ENCODE results near the gene CNTD1.
"Not testable (repeated sequence)": the region's sequence is repeated elsewhere in the genome, so short reads cannot be mapped to it uniquely, and the experiment has no call there.

Gene CNTD1

DNA sequence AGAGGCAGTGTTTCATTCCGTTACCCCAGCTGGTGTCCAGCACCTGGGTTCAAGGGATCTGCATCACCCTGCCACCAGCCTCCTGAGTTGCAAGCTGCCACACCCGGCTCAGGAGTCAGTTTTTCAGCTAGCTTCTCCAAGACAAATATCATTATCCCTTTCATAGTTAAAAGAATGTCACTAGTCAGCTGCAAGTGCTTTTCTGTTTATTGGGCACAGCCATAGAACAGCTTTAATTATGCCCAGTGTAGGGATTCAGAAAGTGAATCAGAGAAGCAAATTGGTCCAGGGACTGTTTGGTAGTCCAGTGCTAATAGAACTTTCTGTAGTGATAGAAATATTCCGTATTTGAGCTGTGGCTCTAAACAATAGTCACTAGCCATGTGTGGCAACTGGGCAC lies 49.4 kb downstream of the CNTD1 start:
- DNase-seq = no peak

GRCh38 chr17:42849031-42849430 lies 50.4 kb downstream of the CNTD1 start:
- no peak for DNase-seq

- no peak for DNase-seq
These were observed 51.0 kb downstream of the CNTD1 start for GRCh38 chr17:42849451-42850181.

GRCh38 chr17:42850954-42851353 lies 52.3 kb downstream of the CNTD1 start, which contains the start of gene AOC3:
Gene AOC3 (plus strand): TSS chr17:42851199. CDS start chr17:42851344, 145 bp downstream.
- no peak for DNase-seq

- not testable (repeated sequence) for DNase-seq
These were observed 52.9 kb downstream of the CNTD1 start for GRCh38 chr17:42851371-42852240.

DNA sequence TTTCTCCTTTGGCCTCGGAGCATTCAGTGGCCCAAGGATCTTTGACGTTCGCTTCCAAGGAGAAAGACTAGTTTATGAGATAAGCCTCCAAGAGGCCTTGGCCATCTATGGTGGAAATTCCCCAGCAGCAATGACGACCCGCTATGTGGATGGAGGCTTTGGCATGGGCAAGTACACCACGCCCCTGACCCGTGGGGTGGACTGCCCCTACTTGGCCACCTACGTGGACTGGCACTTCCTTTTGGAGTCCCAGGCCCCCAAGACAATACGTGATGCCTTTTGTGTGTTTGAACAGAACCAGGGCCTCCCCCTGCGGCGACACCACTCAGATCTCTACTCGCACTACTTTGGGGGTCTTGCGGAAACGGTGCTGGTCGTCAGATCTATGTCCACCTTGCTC lies 53.7 kb downstream of the CNTD1 start:
- DNase-seq = no peak

- no peak for DNase-seq
These were observed 54.3 kb downstream of the CNTD1 start for GRCh38 chr17:42853004-42853403.

- DNase-seq = no peak
These were observed 54.9 kb downstream of the CNTD1 start for GRCh38 chr17:42853597-42853967.

DNA sequence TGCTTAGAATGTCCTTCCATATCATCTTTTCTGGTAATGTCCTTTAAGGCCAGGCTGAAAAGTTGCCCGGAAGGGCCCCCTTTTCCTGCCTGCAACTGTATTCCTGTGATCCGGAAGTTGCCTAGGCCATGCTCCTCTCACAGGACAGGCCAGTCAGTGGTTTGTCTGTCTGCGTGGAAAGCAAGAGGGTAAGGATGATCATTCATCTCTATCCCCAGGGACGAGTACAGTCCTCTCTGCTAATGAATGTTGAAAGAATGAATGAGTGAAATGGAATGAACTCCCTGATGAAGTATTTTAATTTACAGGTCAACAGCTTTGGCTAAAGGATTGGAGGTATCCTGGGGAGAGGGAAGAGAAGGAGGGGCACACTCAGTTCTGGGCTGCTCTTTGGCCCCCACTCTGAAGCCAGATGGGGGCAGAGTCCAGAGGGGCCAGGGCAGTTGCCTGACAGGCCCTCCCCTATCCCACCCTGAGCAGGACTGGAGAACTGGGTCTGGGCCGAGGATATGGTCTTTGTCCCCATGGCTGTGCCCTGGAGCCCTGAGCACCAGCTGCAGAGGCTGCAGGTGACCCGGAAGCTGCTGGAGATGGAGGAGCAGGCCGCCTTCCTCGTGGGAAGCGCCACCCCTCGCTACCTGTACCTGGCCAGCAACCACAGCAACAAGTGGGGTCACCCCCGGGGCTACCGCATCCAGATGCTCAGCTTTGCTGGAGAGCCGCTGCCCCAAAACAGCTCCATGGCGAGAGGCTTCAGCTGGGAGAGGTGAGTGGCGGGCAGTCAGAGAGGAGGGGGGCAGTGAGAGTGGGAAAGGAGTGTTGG lies 55.5 kb downstream of the CNTD1 start:
- no peak for DNase-seq

GRCh38 chr17:42855048-42855596 lies 56.5 kb downstream of the CNTD1 start:
- DNase-seq = no peak

DNA sequence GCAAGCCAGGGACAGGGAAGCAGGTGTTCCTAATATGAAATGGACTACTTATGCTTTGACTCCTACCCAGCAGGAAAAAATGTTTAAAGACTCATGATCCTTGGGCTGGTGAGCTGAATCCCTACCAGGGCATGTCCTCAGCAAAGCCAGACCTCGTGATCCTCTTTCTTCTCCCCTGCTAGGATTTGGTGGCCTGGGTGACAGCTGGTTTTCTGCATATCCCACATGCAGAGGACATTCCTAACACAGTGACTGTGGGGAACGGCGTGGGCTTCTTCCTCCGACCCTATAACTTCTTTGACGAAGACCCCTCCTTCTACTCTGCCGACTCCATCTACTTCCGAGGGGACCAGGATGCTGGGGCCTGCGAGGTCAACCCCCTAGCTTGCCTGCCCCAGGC lies 57.4 kb downstream of the CNTD1 start:
- not testable (repeated sequence) for DNase-seq

DNA sequence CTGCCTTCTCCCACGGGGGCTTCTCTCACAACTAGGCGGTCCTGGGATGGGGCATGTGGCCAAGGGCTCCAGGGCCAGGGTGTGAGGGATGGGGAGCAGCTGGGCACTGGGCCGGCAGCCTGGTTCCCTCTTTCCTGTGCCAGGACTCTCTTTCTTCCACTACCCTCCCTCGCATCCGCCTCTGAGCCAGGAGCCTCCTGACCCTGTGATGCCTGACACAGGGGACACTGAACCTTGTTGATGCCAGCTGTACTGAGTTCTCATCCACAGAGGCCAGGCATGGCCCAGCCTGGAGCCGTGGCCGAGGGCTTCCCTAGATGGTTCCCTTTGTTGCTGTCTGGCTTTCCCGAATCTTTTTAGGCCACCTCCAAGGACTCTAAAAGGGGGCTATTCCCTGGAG lies 57.9 kb downstream of the CNTD1 start:
- not testable (repeated sequence) for DNase-seq

GRCh38 chr17:42857389-42857788 lies 58.7 kb downstream of the CNTD1 start:
- DNase-seq = no peak
